Activated CD4-positive, alpha-beta T cell treated with anti-CD3 and anti-CD28 coated beads, Interleukin-2, amount 10 ng/mL, durations not matched to agents 24 days and 14 days (primary cell): ENCODE measurements around the gene ITCH. TPM values are rescaled to one million over a fixed set of nuclear protein-coding genes. Genes with fewer than 3 reads are reported as not detected.
"Not testable (repeated sequence)": the region's sequence is repeated elsewhere in the genome, so short reads cannot be mapped to it uniquely, and the experiment has no call there.

Experiments
- DNase-seq: peaks from one replicate; pipeline ENCODE4 v3.0.0; 2022
- H3K27ac Mint-ChIP-seq: one replicate; pipeline ENCODE4 v1.8.0; 2022; ENCODE audit warnings: mild to moderate bottlenecking, mixed read lengths
- H3K27me3 Mint-ChIP-seq: one replicate; pipeline ENCODE4 v1.8.0; 2022; ENCODE audit warnings: mixed read lengths
- H3K36me3 Mint-ChIP-seq: one replicate; pipeline ENCODE4 v1.8.0; 2022; ENCODE audit warnings: low read depth, mild to moderate bottlenecking, mixed read lengths
- H3K4me1 Mint-ChIP-seq: one replicate; pipeline ENCODE4 v1.8.0; 2021; ENCODE audit warnings: mixed read lengths
- H3K4me3 Mint-ChIP-seq: one replicate; pipeline ENCODE4 v1.8.0; 2022; ENCODE audit warnings: mild to moderate bottlenecking, moderate library complexity, mixed read lengths
- H3K9me3 Mint-ChIP-seq: one replicate; pipeline ENCODE4 v1.8.0; 2021; ENCODE audit warnings: mixed read lengths
- intact Hi-C: fragments of 100-400 bp; cut with micrococcal nuclease; formaldehyde crosslinking; loops from one replicate; pipeline ENCODE4 v1.15.1; 2023
- total RNA-seq: library from RNA; stranded (reverse); gene quantifications from 2 replicates; pipeline ENCODE4 v1.2.3, GENCODE V29; 2022

ITCH gene
- total RNA-seq, 1 donor from 2014 or later: 55.6 TPM

DNA sequence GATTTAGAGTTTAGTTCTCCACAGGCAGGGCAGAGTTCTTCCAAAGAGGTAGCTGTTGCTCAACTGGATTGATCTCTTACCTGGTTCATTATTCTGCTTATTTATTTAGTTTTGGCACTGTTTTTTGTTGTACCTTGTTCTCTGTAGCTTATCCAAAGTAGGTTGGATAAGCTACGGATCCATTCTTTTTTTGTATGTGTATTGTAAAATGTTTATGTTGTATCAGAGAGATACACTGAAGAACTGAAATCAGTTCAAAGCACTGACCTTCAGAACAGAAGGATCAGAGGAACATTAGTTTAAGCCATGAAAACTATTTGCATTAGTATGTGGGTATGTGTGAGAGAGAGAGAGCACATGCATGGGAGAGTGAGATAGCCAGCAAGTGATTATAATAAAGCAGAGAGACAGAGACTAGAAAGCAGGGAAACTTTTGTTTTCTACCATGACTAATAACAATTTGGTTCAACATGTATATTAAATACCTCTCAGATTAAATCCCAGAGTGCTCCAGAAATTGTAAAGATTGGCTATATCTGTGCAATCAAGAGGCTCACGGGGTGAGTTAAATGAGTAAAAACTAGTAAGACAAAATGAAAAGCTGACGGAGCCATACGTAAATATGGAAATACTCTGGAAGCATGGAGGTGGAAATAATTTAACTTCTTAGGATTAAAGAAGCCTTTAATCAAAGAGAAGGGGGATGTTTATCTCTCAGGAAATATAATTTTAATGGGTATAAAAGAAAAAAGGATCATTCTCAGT lies 40.2 kb downstream of the ITCH start:
- intact Hi-C loops: no loop called here
- Mint-ChIP-seq H3K27ac (no peak overlapping the region), H3K4me3 (no peak overlapping the region), H3K4me1 (peaks cover 27% of the 10 kb centered on the region), H3K9me3 (no peaks in the 10 kb centered on the region), H3K36me3 (peaks cover 24% of the 10 kb centered on the region), H3K27me3 (no peaks in the 10 kb centered on the region)
- DNase-seq: no peak

DNA sequence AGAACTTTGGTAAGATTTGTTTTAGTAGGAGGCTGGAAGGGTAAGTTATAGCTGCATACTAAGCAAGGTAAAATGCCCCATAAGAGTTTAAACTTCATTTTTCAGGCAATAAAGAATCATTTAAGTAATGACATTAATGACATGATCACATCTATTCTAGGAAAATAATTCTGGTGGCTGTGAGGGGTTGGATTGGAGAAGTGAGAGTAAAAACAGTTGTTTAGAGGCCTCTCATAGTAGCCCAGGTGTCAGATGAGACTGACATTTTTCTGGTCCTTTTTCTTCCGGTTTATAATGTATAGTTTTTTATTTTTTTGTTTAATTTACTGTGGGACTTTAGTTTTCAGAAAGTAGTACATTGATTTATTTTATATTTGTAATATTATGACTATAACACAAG lies 40.8 kb downstream of the ITCH start:
- Mint-ChIP-seq H3K4me1 (peaks cover 29% of the 10 kb centered on the region), H3K4me3 (no peak overlapping the region), H3K27ac (no peak overlapping the region), H3K27me3 (no peaks in the 10 kb centered on the region), H3K9me3 (no peaks in the 10 kb centered on the region), H3K36me3 (peaks cover 31% of the 10 kb centered on the region)
- DNase-seq: no peak
- intact Hi-C loops: no loop called here

GRCh38 chr20:34404803-34405202 lies 41.7 kb downstream of the ITCH start:
- Mint-ChIP-seq H3K4me1 (peaks cover 29% of the 10 kb centered on the region), H3K27ac (peak overlapping the region; percentile 35), H3K4me3 (no peak overlapping the region), H3K27me3 (no peaks in the 10 kb centered on the region), H3K9me3 (no peaks in the 10 kb centered on the region), H3K36me3 (peaks cover 37% of the 10 kb centered on the region)
- no peak for DNase-seq
- intact Hi-C loops: loop anchor here (5.0 kb wide), 1 partner anchor 43 kb away; the partner anchor contains the start of gene ITCH

DNA sequence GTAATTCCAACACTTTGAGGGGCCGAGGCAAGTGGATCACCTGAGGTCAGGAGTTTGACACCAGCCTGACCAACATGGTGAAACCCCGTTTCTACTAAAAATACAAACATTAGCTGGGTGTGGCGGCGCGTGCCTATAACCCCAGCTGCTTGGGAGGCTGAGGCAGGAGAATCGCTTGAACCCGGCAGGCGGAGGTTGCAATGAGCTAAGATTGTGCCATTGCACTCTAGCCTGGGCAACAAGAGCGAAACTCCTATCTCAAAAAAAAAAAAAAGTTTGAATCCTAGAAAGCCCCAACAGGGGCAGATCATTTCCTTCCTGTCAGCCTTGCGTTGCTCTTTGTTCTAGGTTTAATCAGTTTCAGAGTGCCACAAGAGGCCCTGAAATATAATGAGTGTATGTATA lies 42.2 kb downstream of the ITCH start:
- peak overlapping the region; percentile 41 for H3K27ac Mint-ChIP-seq
- intact Hi-C loops: loop anchor here (5.0 kb wide), 1 partner anchor 43 kb away; the partner anchor contains the start of gene ITCH
- peaks cover 28% of the 10 kb centered on the region for H3K4me1 Mint-ChIP-seq
- H3K27me3 Mint-ChIP-seq, H3K9me3 Mint-ChIP-seq: not testable (repeated sequence)
- peaks cover 33% of the 10 kb centered on the region for H3K36me3 Mint-ChIP-seq
- peak; percentile 79 for DNase-seq
- H3K4me3 Mint-ChIP-seq: peak overlapping the region; percentile 34

DNA sequence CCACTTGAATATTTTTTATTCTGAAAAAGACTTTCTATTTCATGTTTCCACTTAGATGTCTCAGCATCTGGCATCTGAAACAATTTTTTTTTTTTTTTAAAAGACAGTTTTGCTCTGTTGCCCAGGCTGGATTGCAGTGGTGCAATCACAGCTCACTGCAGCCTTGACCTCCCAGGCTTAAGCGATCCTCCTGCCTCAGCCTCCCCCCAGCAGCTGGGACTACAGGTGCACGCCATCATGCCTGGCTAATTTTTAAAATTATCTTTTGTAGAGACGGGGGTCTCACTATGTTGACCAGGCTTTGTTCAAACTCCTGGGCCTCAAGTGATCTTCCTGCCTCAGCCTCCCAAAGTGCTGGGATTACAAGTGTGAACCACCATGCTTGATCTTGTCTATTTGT lies 42.9 kb downstream of the ITCH start:
- H3K27me3 Mint-ChIP-seq, H3K27ac Mint-ChIP-seq, H3K9me3 Mint-ChIP-seq, DNase-seq: not testable (repeated sequence)
- Mint-ChIP-seq H3K36me3 (peaks cover 31% of the 10 kb centered on the region), H3K4me3 (peak overlapping the region; percentile 1), H3K4me1 (peaks cover 27% of the 10 kb centered on the region)
- intact Hi-C loops: loop anchor here (5.0 kb wide), 1 partner anchor 44 kb away; the partner anchor contains the start of gene ITCH

DNA sequence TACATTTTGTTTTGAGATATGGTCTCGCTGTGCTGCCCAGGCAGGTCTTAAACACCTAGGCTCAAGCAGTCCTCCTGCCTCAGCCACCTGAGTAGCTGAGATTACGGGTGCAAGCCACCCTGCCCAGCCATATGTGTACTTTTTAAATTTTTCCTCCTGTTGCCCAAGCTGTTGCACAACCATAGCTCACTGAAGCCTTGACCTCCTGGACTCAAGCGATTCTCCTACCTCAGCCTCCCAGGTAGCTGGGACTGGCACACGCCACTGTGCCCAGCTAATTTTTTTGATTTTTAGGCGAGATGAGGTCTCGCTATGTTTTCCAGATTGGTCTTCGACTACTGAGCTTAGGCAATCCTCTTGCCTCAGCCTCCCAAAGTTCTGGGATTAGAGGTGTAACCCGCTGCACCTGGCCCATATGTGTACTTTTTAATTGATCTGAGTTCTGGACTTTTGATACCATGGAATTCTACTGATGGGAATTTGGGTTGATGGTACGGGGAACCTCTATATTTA lies 44.9 kb downstream of the ITCH start:
- Mint-ChIP-seq H3K36me3 (peaks cover 35% of the 10 kb centered on the region), H3K4me3 (no peak overlapping the region), H3K9me3 (no peaks in the 10 kb centered on the region), H3K27me3 (no peaks in the 10 kb centered on the region), H3K27ac (no peak overlapping the region), H3K4me1 (peaks cover 25% of the 10 kb centered on the region)
- peak; percentile 34 for DNase-seq
- intact Hi-C loops: loop anchor here (5.0 kb wide), 1 partner anchor 46 kb away; the partner anchor contains the start of gene ITCH

DNA sequence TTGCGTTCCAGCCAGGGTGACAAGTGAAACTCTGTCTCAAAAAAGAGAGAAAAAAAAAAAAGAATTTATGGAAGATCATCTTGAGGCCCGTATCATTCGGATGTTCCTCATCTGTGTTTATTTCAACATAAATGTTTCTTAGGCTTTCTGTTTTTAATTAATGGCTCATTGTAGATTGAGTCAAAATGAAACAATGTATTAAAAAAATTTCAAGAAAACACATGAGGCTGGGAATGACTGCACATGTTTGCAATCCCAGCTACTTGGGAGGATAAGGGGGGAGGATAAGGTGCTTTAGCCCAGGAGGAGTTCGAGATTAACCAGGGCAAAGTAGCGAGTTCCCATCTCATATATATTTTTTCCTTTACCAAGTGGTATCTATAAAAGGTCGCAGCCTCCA lies 47.3 kb downstream of the ITCH start:
- Mint-ChIP-seq H3K27me3 (no peaks in the 10 kb centered on the region), H3K27ac (no peak overlapping the region), H3K4me1 (peaks cover 25% of the 10 kb centered on the region), H3K36me3 (peaks cover 38% of the 10 kb centered on the region), H3K9me3 (no peaks in the 10 kb centered on the region), H3K4me3 (no peak overlapping the region)
- intact Hi-C loops: no loop called here
- DNase-seq: peak; percentile 26

DNA sequence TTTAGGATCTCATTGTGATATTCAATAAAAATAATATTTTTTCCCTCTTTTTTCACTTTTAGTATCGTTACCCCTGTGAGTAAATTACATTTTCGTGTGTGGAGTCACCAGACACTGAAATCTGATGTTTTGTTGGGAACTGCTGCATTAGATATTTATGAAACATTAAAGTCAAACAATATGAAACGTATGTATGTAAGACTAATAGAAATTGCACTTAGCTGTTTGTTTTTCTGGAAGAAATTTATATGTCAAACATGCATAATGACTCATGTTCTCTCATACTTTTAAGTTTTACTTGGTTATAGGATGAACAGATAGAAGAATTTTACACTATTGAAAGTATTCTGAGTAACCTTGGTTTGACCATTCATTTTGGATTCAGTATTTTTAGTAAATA lies 49.4 kb downstream of the ITCH start:
- no peaks in the 10 kb centered on the region for H3K27me3 Mint-ChIP-seq
- H3K27ac Mint-ChIP-seq: no peak overlapping the region
- H3K9me3 Mint-ChIP-seq: no peaks in the 10 kb centered on the region
- H3K36me3 Mint-ChIP-seq: peaks cover 46% of the 10 kb centered on the region
- DNase-seq: no peak
- peaks cover 26% of the 10 kb centered on the region for H3K4me1 Mint-ChIP-seq
- intact Hi-C loops: no loop called here
- no peak overlapping the region for H3K4me3 Mint-ChIP-seq

GRCh38 chr20:34414525-34414924 lies 51.5 kb downstream of the ITCH start:
- H3K4me1 Mint-ChIP-seq: peaks cover 22% of the 10 kb centered on the region
- H3K9me3 Mint-ChIP-seq, H3K27ac Mint-ChIP-seq, H3K27me3 Mint-ChIP-seq, DNase-seq, intact Hi-C loops, H3K4me3 Mint-ChIP-seq: not testable (repeated sequence)
- H3K36me3 Mint-ChIP-seq: peaks cover 43% of the 10 kb centered on the region

DNA sequence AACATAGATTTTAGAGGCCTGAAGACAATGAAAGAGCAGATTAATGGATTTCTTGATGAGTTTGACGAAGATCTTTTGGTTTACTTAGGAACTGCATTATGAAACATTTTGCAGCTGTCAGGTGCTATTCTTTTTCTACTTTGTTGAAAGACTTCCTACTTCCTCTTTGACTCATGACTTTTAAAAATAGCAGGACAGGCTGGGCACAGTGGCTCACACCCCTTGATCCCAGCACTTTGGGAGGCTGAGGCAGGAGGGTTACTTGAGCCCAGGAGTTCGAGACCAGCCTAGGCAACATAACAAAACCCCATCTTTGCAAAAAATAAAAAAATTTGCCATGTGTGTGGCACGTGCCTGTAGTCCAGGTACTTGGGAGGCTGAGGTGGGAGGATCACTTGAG lies 52.0 kb downstream of the ITCH start:
- DNase-seq: no peak
- H3K27ac Mint-ChIP-seq: peak overlapping the region; percentile 61
- intact Hi-C loops: no loop called here
- peaks cover 42% of the 10 kb centered on the region for H3K36me3 Mint-ChIP-seq
- no peaks in the 10 kb centered on the region for H3K27me3 Mint-ChIP-seq
- peaks cover 22% of the 10 kb centered on the region for H3K4me1 Mint-ChIP-seq
- H3K9me3 Mint-ChIP-seq: no peaks in the 10 kb centered on the region
- no peak overlapping the region for H3K4me3 Mint-ChIP-seq

DNA sequence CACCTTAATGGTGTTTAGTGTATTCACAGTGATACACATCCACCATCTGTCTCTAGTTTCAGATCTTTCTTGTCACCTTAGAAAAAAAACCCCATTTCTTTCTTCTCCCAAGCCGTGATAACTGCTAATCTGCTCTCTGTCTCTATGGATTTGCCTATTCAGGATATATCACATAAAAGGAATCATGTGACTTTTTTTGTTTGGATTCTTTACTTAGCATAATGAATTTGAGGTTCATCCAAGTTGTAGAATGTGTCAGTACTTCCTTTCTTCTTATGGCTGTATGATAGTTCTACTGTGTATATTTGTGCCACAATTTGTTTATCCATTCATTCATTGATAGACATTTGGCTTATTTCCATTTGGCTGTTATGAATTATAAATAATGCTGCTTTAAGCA lies 57.1 kb downstream of the ITCH start:
- Mint-ChIP-seq H3K4me1 (peaks cover 12% of the 10 kb centered on the region), H3K27me3 (no peaks in the 10 kb centered on the region), H3K36me3 (peaks cover 51% of the 10 kb centered on the region), H3K9me3 (no peaks in the 10 kb centered on the region), H3K4me3 (no peak overlapping the region), H3K27ac (no peak overlapping the region)
- intact Hi-C loops: no loop called here
- no peak for DNase-seq

- no peak overlapping the region for H3K4me3 Mint-ChIP-seq
- intact Hi-C loops: no loop called here
- no peaks in the 10 kb centered on the region for H3K9me3 Mint-ChIP-seq
- peaks cover 13% of the 10 kb centered on the region for H3K4me1 Mint-ChIP-seq
- no peaks in the 10 kb centered on the region for H3K27me3 Mint-ChIP-seq
- DNase-seq: no peak
- peaks cover 52% of the 10 kb centered on the region for H3K36me3 Mint-ChIP-seq
- no peak overlapping the region for H3K27ac Mint-ChIP-seq
These were observed 57.9 kb downstream of the ITCH start for GRCh38 chr20:34420975-34421374.

DNA sequence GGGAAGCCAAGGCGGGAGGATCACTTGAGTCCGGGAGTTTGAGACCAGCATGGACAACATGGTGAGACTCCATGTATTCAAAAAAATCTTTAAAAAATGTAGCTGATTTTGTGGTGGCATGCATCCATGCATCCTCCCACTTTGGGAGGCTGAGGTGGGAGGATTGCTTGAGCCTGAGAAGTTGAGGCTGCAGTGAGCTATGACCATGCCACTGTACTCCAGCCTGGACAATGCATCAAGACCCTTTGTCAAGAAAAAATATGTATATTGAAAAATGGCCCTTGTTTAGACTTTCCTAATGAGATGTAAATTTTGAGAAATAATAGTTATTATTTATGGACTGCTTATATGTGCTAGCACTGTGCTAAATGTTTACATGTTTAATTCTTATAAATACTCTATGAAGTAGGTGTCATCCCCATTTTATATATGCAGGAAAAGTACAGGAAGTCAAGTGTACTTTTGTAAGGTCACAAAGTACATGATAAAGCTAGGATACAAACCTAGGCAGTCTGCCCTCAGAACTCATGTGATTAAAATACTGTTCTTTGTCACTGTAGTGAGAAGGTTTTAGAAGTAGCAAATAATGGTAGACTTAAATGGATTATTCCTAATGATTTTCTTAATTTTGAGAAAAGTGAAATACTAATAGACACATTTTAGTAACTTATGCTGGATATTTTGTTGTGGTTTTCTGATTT lies 58.8 kb downstream of the ITCH start:
- Mint-ChIP-seq H3K9me3 (no peaks in the 10 kb centered on the region), H3K27ac (no peak overlapping the region), H3K36me3 (peaks cover 51% of the 10 kb centered on the region), H3K4me1 (peaks cover 9% of the 10 kb centered on the region), H3K4me3 (no peak overlapping the region), H3K27me3 (no peaks in the 10 kb centered on the region)
- intact Hi-C loops: no loop called here
- DNase-seq: no peak

DNA sequence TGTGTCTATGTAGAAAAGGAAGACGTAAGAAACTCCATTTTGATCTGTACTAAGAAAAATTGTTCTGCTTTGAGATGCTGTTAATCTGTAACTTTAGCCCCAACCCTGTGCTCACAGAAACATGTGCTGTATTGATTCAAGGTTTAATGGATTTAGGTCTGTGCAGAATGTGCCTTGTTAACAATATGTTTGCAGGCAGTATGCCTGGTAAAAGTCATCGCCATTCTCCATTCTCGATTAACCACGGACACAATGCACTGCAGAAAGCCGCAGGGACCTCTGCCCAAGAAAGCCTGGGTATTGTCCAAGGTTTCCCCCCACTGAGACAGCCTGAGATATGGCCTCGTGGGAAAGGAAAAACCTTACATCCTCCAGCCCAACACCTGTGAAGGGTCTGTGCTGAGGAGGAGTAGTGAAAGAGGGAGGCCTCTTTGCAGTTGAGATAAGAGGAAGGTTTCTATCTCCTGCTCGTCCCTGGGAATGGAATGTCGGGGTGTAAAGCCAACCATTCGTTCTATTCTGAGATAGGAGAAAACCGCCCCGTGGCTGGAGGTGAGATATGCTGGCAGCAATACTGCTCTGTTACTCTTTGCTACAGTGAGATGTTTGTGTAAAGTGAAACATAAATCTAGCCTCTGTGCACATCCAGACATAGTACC lies 62.1 kb downstream of the ITCH start:
- H3K27me3 Mint-ChIP-seq, H3K4me1 Mint-ChIP-seq, intact Hi-C loops, H3K9me3 Mint-ChIP-seq, DNase-seq, H3K4me3 Mint-ChIP-seq: not testable (repeated sequence)
- H3K27ac Mint-ChIP-seq: peak overlapping the region; percentile 40
- H3K36me3 Mint-ChIP-seq: peaks cover 43% of the 10 kb centered on the region
